NCI-H146 treated with DMSO at 0.1 percent for 48 hours (cell line): ENCODE measurements around the gene ARSB.

ENCODE experiments used
- DNase-seq: peaks from one replicate; lab custom pipeline; 2025; ENCODE audit not compliant: unreplicated experiment; lab: John Stamatoyannopoulos, UW

Gene ARSB

DNA sequence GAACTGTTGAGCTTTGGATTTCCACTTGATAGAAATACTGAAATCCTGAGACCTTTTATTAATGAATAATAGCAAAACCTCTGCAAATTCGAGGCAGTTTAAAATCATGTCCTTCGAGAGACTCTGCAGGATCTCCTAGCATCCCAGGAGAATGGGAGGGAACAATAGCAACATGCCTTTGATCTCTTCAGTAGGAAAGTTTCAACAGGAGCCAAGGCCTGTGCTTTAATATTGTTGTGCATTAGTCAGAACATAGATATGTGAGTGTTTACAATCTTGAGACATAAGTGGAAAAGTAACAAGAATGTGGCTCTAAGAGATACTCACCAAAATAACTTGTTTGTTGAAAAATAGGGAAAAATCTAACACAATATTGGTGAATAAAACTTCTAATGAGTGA is 253.2 kb downstream of the ARSB start:
- DNase-seq, result no peak

DNA sequence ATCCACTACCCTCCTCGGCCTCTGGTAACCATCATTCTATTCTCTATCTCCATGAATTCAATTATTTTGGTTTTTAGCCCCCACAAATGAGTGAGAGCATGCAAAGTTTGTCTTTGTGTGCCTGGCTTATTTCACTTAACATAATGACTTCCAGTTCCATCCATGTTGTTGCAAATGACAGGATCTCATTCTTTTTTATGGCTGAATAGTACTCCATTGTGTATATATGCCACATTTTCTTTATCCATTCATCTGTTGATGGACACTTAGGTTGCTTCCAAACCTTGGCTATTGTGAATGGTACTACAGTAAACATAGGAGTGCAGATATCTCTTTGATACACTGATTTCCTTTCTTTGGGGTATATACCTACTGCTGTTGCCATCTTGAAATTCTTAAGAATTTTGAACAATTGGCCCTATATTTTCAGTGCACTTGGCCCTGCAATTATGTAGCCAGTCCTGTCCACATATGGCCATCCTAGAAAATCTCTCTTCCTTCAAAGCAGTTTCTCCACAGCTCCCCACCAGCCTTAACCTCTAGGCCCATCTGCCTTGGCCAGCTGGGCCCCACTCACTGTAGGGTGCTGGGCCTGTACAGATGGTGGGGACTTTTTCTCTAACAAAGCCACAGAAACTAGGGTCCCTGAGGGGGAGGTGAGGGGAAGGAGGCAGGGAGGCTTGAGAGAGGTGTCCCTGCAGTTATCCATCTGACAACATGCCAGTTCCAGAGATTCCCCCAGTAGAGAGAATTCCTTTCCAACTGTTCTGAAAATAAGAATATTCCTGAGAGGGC is 254.6 kb downstream of the ARSB start:
- no peak for DNase-seq

DNA sequence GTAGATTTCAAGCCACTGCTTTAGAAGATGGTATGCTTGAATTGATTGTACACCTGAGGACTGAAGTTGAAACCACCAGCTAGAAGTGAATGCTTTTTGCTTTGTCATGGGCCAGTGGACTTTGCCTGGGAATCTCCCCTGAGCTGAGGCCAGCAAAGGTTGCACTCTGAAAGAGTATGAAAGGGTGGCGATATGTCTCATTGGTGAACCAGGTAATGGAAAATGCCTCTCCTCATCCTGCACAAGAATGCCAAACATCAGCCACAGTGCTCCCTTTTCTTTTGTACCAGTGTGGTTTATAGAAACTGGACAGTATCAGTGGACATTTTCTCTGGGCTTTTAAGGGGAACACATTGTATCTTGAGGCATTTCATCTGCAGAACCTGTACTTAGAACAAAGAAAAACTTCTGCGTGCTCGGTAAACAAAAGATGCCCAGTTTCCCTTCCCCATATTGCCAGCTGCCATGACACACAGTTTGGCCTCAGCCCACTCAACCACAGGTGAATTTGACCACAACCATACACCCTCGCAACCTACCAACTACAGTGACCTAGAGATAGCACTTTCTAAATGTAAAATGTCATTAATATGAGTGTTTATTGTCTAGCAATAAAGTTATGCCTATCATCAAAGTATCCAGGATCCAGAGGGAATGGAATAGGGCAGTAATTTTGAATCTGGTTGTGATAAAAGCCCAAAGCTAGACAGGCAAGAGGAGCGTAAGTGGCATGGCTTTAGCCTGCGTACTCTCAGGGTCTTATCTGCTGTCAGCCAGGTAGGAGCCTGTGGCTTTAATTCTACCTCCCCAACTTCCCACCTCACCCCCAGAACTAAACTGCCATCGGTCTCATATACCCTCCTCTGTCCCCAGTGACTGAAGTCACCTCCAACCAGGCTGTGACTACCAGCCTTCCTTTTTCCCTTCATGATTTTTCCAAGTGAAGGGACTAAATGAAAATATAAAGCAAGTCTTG is 257.0 kb downstream of the ARSB start:
- no peak for DNase-seq
